Measurements from ENCODE around the gene CA12. TPM values are rescaled to one million over a fixed set of nuclear protein-coding genes. Genes with fewer than 3 reads are reported as not detected.

Gene CA12
- total and polyA plus RNA-seq, 4 donors = 0.07 to 5.1 (median 1.5) TPM

DNA sequence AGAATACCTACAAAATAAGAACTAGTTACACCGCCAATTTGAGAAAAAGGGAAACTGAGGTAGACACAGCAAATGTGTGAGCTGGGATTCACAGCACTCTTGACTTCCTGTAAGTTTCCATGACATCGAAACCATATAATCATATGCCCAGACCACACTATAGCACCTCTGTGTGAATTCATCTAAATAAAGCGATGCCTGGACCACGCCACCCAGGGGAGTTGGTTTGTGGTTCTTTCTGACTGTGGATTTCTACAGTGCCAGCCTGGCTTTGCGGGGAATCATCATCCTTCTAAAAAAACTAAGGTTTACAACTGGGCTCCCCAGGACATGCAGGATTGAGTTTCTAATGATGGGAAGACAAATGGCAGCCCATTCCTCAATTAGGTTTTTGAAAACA lies 23.5 kb upstream of the CA12 start (continued):
- no peak for TF ChIP-seq FOXA1 (IDR thresholded peaks at IDR 0.05)
- no peak for TF ChIP-seq FOXA2 (IDR thresholded peaks at IDR 0.05)
- no peak for TF ChIP-seq JUND (IDR thresholded peaks at IDR 0.05)
- TF ChIP-seq, protein P1, sequence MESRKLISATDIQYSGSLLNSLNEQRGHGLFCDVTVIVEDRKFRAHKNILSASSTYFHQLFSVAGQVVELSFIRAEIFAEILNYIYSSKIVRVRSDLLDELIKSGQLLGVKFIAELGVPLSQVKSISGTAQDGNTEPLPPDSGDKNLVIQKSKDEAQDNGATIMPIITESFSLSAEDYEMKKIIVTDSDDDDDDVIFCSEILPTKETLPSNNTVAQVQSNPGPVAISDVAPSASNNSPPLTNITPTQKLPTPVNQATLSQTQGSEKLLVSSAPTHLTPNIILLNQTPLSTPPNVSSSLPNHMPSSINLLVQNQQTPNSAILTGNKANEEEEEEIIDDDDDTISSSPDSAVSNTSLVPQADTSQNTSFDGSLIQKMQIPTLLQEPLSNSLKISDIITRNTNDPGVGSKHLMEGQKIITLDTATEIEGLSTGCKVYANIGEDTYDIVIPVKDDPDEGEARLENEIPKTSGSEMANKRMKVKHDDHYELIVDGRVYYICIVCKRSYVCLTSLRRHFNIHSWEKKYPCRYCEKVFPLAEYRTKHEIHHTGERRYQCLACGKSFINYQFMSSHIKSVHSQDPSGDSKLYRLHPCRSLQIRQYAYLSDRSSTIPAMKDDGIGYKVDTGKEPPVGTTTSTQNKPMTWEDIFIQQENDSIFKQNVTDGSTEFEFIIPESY (IDR thresholded peaks at IDR 0.05) = no peak
- TF ChIP-seq, protein P2, sequence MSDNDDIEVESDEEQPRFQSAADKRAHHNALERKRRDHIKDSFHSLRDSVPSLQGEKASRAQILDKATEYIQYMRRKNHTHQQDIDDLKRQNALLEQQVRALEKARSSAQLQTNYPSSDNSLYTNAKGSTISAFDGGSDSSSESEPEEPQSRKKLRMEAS (IDR thresholded peaks at IDR 0.05) = no peak
- no peak for TF ChIP-seq HNF4G (IDR thresholded peaks at IDR 0.05)
- no peak for TF ChIP-seq NR2F2 (IDR thresholded peaks at IDR 0.05)
- TF ChIP-seq RXRA (IDR thresholded peaks at IDR 0.05) = no peak
- TF ChIP-seq TAF1 (conservative IDR thresholded peaks at IDR 0.05) = no peak

DNA sequence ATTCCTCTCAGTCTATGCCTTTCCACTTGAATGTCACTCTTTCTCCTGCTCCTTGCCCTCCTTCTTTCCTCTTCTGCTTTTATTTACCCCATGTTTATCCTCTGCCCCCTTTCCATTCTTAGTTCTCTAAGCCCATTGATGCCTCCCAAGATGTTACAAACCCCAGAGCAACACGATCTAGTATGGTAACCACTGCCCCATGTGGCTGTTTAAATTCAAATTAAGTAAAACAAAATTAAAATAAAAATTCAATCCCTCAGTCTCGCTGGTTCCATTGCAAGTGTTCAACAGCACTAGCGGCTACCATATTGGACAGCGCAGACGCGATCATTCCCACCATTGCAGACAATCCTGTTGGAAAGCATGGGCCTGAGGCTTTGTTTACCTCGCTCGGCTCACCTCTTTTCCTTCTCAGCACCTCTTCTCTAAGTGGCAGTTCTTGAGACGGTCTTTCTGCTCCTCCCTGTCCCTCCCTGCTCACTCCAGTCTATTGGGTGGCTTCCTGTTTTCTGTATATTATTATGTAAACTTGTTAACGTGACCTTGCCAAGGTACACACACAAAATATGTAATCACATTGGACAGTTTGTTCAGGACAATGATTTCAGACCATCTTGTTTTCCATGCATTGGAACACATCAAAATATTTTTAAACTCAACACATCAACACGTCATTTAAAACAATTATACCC lies 21.8 kb upstream of the CA12 start:
- no peak overlapping the region for H3K27ac ChIP-seq (ENCODE audit: low read depth in 1 of 2, low read length in 2 of 2)
- DNase-seq (ENCODE audit: low spot score) = no peak
- H3K4me3 ChIP-seq (ENCODE audit: low read depth in 1 of 3, low read length in 3 of 3) = no peak overlapping the region
- WGBS = 81% methylated on average over 11 of the region's 11 CpGs
- no peaks in the 10 kb centered on the region for H3K27me3 ChIP-seq (ENCODE audit: control insufficient read depth in 4 of 4, insufficient read depth in 4 of 4, low read length in 3 of 4)
- H3K9ac ChIP-seq (ENCODE audit: low read depth in 1 of 2, low read length in 2 of 2) = no peak overlapping the region
- no peaks in the 10 kb centered on the region for H3K36me3 ChIP-seq (ENCODE audit: control insufficient read depth in 4 of 4, insufficient read depth in 3 of 4, low read depth in 1 of 4, low read length in 3 of 4)
- peaks cover 0 to 6% (median 3%) of the 10 kb centered on the region in 4 donors for H3K4me1 ChIP-seq (ENCODE audit: control insufficient read depth in 4 of 4, insufficient read depth in 4 of 4, low read length in 3 of 4)
- no peaks in the 10 kb centered on the region for H3K9me3 ChIP-seq (ENCODE audit: control insufficient read depth in 4 of 4, low read length in 3 of 4)
- no peak for TF ChIP-seq HNF4G (IDR thresholded peaks at IDR 0.05)
- TF ChIP-seq EGR1 (IDR thresholded peaks at IDR 0.05; ENCODE audit: low read depth in 2 of 2) = no peak
- TF ChIP-seq JUND (IDR thresholded peaks at IDR 0.05) = no peak
- no peak for TF ChIP-seq GABPA (IDR thresholded peaks at IDR 0.05 in 1 of 2, conservative IDR thresholded peaks at IDR 0.05 in 1 of 2)
- TF ChIP-seq RXRA (IDR thresholded peaks at IDR 0.05) = no peak
- TF ChIP-seq, protein P2 (IDR thresholded peaks at IDR 0.05) = no peak
- TF ChIP-seq FOXA1 (IDR thresholded peaks at IDR 0.05) = no peak
- TF ChIP-seq TAF1 (conservative IDR thresholded peaks at IDR 0.05) = no peak
- no peak for TF ChIP-seq SP1 (IDR thresholded peaks at IDR 0.05)
- TF ChIP-seq, protein P3, sequence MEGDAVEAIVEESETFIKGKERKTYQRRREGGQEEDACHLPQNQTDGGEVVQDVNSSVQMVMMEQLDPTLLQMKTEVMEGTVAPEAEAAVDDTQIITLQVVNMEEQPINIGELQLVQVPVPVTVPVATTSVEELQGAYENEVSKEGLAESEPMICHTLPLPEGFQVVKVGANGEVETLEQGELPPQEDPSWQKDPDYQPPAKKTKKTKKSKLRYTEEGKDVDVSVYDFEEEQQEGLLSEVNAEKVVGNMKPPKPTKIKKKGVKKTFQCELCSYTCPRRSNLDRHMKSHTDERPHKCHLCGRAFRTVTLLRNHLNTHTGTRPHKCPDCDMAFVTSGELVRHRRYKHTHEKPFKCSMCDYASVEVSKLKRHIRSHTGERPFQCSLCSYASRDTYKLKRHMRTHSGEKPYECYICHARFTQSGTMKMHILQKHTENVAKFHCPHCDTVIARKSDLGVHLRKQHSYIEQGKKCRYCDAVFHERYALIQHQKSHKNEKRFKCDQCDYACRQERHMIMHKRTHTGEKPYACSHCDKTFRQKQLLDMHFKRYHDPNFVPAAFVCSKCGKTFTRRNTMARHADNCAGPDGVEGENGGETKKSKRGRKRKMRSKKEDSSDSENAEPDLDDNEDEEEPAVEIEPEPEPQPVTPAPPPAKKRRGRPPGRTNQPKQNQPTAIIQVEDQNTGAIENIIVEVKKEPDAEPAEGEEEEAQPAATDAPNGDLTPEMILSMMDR (IDR thresholded peaks at IDR 0.05; ENCODE audit: low read depth, low read length, missing input control) = no peak

DNA sequence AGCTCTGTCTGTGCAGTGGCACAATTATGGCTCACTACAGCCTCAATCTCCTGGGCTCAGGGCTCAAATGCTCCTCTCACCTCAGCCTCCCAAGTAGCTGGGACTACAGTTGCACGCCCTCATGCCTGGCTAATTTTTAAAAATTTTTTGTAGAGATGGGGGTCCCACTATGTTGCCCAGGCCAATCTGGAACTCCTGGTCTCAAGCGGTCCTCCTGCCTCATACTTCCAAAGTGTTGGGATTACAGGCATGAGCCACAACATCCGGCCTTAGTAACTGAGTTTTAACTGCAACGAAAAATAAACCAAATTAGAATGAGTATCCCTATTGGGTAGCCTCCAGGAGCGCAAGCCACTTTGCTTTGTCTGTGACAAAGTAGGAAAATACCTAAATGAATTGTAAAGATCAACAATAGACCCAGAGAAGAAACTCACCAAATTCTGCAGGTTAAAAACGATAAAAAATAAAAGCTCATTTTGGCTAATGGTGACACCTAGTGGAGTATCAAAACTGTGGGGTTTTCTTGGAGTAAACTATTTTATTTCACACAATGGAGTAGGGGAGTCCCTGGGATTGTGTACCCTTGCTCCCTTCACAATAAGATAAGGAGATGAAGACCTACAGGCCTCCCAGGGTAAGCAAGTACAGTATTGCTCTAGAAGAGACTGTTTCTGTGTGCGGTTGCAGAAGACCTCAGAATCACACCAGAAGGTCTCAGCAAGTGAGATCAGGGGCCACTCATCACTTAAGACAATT lies 21.0 kb upstream of the CA12 start:
- Histone ChIP-seq H3K4me3 (ENCODE audit: low read depth in 1 of 3, low read length in 3 of 3) (no peak overlapping the region), H3K9me3 (ENCODE audit: control insufficient read depth in 4 of 4, low read length in 3 of 4) (no peaks in the 10 kb centered on the region), H3K4me1 (ENCODE audit: control insufficient read depth in 4 of 4, insufficient read depth in 4 of 4, low read length in 3 of 4) (peaks cover 0 to 6% (median 3%) of the 10 kb centered on the region in 4 donors), H3K27ac (ENCODE audit: low read depth in 1 of 2, low read length in 2 of 2) (no peak overlapping the region), H3K36me3 (ENCODE audit: control insufficient read depth in 4 of 4, insufficient read depth in 3 of 4, low read depth in 1 of 4, low read length in 3 of 4) (no peaks in the 10 kb centered on the region), H3K9ac (ENCODE audit: low read depth in 1 of 2, low read length in 2 of 2) (no peak overlapping the region), H3K27me3 (ENCODE audit: control insufficient read depth in 4 of 4, insufficient read depth in 4 of 4, low read length in 3 of 4) (no peaks in the 10 kb centered on the region)
- TF ChIP-seq FOXA2 (IDR thresholded peaks at IDR 0.05) = no peak
- TF ChIP-seq GABPA (IDR thresholded peaks at IDR 0.05 in 1 of 2, conservative IDR thresholded peaks at IDR 0.05 in 1 of 2) = no peak
- TF ChIP-seq, protein P3 (IDR thresholded peaks at IDR 0.05; ENCODE audit: low read depth, low read length, missing input control) = peak; percentile 63
- TF ChIP-seq RAD21 (IDR thresholded peaks at IDR 0.05) = peak; percentile 84 to 91
- no peak for TF ChIP-seq JUND (IDR thresholded peaks at IDR 0.05)
- no peak for TF ChIP-seq NR2F2 (IDR thresholded peaks at IDR 0.05)
- no peak for TF ChIP-seq HNF4G (IDR thresholded peaks at IDR 0.05)
- no peak for TF ChIP-seq FOXA1 (IDR thresholded peaks at IDR 0.05)
- TF ChIP-seq, protein P2 (IDR thresholded peaks at IDR 0.05) = no peak
- TF ChIP-seq YY1 (IDR thresholded peaks at IDR 0.05) = no peak
- TF ChIP-seq, protein P4, sequence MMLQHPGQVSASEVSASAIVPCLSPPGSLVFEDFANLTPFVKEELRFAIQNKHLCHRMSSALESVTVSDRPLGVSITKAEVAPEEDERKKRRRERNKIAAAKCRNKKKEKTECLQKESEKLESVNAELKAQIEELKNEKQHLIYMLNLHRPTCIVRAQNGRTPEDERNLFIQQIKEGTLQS (IDR thresholded peaks at IDR 0.05) = no peak
- no peak for TF ChIP-seq TAF1 (conservative IDR thresholded peaks at IDR 0.05)
- TF ChIP-seq EGR1 (IDR thresholded peaks at IDR 0.05; ENCODE audit: low read depth in 2 of 2) = no peak
- TF ChIP-seq RXRA (IDR thresholded peaks at IDR 0.05) = no peak
- WGBS = 65% methylated on average over 7 of the region's 7 CpGs
- no peak for DNase-seq (ENCODE audit: low spot score)
